HepG2 (cell line): ENCODE data around the gene NOTCH4. TPM values are rescaled to one million over a fixed set of nuclear protein-coding genes. Genes with fewer than 3 reads are reported as not detected.
A peak's percentile ranks its signal among the peaks of the same experiment; 100 is the strongest.

ENCODE experiments used
- BATF2 ChIP-seq: sonication (generic); formaldehyde crosslinking; IDR thresholded peaks from 2 replicates; pipeline ENCODE4 v1.8.0; 2022; ENCODE audit warnings: mild to moderate bottlenecking, missing genetic modification reagents, moderate library complexity
- BCL3 ChIP-seq: sonication (generic); formaldehyde crosslinking; IDR thresholded peaks from 2 replicates; pipeline ENCODE4 v1.5.1; 2020; ENCODE audit warnings: mild to moderate bottlenecking, missing genetic modification reagents, moderate library complexity
- BORCS8-MEF2B ChIP-seq: sonication (generic); formaldehyde crosslinking; IDR thresholded peaks from 2 replicates; pipeline ENCODE4 v1.8.0; 2022; ENCODE audit warnings: mild to moderate bottlenecking, missing genetic modification reagents
- CEBPB ChIP-seq: IDR thresholded peaks from 2 replicates; pipeline ENCODE4 v1.6.1; 2011; ENCODE audit warnings: low read depth, low read length, improper control_type of control experiment, borderline replicate concordance
- CENPBD1 ChIP-seq: sonication (generic); formaldehyde crosslinking; IDR thresholded peaks from 2 replicates; pipeline ENCODE4 v1.8.0; 2022; ENCODE audit warnings: missing genetic modification reagents, low read depth, mild to moderate bottlenecking, borderline replicate concordance
- MAX ChIP-seq: IDR thresholded peaks from 2 replicates; pipeline ENCODE4 v1.6.1; 2012; ENCODE audit warnings: inconsistent platforms
- MZF1 ChIP-seq: sonication (generic); formaldehyde crosslinking; IDR thresholded peaks from 2 replicates; pipeline ENCODE4 v1.8.1; 2023; ENCODE audit warnings: mild to moderate bottlenecking, missing genetic modification reagents, borderline replicate concordance
- NCOR1 ChIP-seq: fragments of 200-600 bp; sonication (generic); IDR thresholded peaks from 2 replicates; pipeline ENCODE4 v1.7.0; 2017; ENCODE audit warnings: antibody characterized with exemption, low read length, borderline replicate concordance
- PHF5A ChIP-seq: IDR thresholded peaks from one replicate; pipeline ENCODE4 v1.6.1; 2018; ENCODE audit warnings: low read depth, missing genetic modification reagents; ENCODE audit not compliant: unreplicated experiment
- SMYD3 ChIP-seq: sonication (generic); formaldehyde crosslinking; IDR thresholded peaks from 2 replicates; pipeline ENCODE4 v1.8.1; 2023; ENCODE audit warnings: mild to moderate bottlenecking, missing genetic modification reagents
- SPEN ChIP-seq: sonication (generic); formaldehyde crosslinking; IDR thresholded peaks from 2 replicates; pipeline ENCODE4 v1.5.1; 2020; ENCODE audit warnings: low read depth, mild to moderate bottlenecking, missing genetic modification reagents
- TGIF2 ChIP-seq: IDR thresholded peaks from 2 replicates; pipeline ENCODE4 v1.6.1; 2016; ENCODE audit warnings: control low read depth, missing compliant biosample characterization
- ZBTB21 ChIP-seq: sonication (generic); formaldehyde crosslinking; IDR thresholded peaks from 2 replicates; pipeline ENCODE4 v1.4.0; 2020; ENCODE audit warnings: missing genetic modification reagents
- ZBTB38 ChIP-seq: sonication (generic); formaldehyde crosslinking; IDR thresholded peaks from 2 replicates; pipeline ENCODE4 v1.5.1; 2020; ENCODE audit warnings: mild to moderate bottlenecking, missing genetic modification reagents
- ZFP36L2 ChIP-seq: sonication (generic); formaldehyde crosslinking; IDR thresholded peaks from 2 replicates; pipeline ENCODE4 v1.4.0; 2020; ENCODE audit warnings: missing genetic modification reagents
- ZNF12 ChIP-seq: sonication (generic); formaldehyde crosslinking; IDR thresholded peaks from 2 replicates; pipeline ENCODE4 v1.5.0; 2020; ENCODE audit warnings: missing genetic modification reagents
- ZNF281 ChIP-seq: sonication (generic); formaldehyde crosslinking; IDR thresholded peaks from 2 replicates; pipeline ENCODE4 v1.4.0; 2020; ENCODE audit warnings: missing genetic modification reagents, borderline replicate concordance
- ZNF331 ChIP-seq: sonication (generic); formaldehyde crosslinking; IDR thresholded peaks from 2 replicates; pipeline ENCODE4 v1.4.0; 2020; ENCODE audit warnings: missing genetic modification reagents
- ZNF333 ChIP-seq: sonication (generic); formaldehyde crosslinking; IDR thresholded peaks from 2 replicates; pipeline ENCODE4 v1.4.0; 2020; ENCODE audit warnings: mild to moderate bottlenecking, missing genetic modification reagents, borderline replicate concordance
- ZNF33A ChIP-seq: sonication (generic); formaldehyde crosslinking; IDR thresholded peaks from 2 replicates; pipeline ENCODE4 v1.5.1; 2020; ENCODE audit warnings: missing genetic modification reagents, mild to moderate bottlenecking, moderate library complexity, borderline replicate concordance
- ZNF362 ChIP-seq: sonication (generic); formaldehyde crosslinking; IDR thresholded peaks from 2 replicates; pipeline ENCODE4 v1.4.0; 2020; ENCODE audit warnings: missing genetic modification reagents, mild to moderate bottlenecking, borderline replicate concordance
- ZNF615 ChIP-seq: sonication (generic); formaldehyde crosslinking; IDR thresholded peaks from 2 replicates; pipeline ENCODE4 v1.5.0; 2020; ENCODE audit warnings: mild to moderate bottlenecking, missing genetic modification reagents, borderline replicate concordance
- ZNF777 ChIP-seq: sonication (generic); formaldehyde crosslinking; IDR thresholded peaks from 2 replicates; pipeline ENCODE4 v1.4.0; 2020; ENCODE audit warnings: missing genetic modification reagents
- polyA plus RNA-seq, 8 experiments: library from polyadenylated mRNA; depleted of rRNA in 3 of 8; stranded (reverse) in 7 of 8; unstranded in 1 of 8; fragments of >200 nt; fragmentation: Illumina TruSeq in 4 of 8; extraction: Trizol in 4 of 8; gene quantifications; 2 replicates each; pipeline versions ENCODE4 v1.2.1 to v1.2.3, GENCODE V29; 2011 to 2016; ENCODE audit warnings: low read depth in 4 of 8, missing spikeins in 1 of 8, mixed read lengths in 1 of 8; ENCODE audit not compliant: insufficient read depth in 1 of 8
- total RNA-seq, 5 experiments: library from RNA; depleted of rRNA; stranded (reverse); fragments of >200 nt; fragmentation: Illumina TruSeq; extraction: Trizol; gene quantifications; 2 replicates each; pipeline ENCODE4 v1.2.3, GENCODE V29; 2016; ENCODE audit warnings: low read depth in 1 of 5

The NOTCH4 gene
- total and polyA plus RNA-seq, 2 of the 13 experiments (the other 11 are each of a cell fraction or from before 2014, with no cell fraction given): 0.51 to 0.83 TPM

- TF ChIP-seq CENPBD1 (CRISPR knock-in tag): no peak; the same call in 1 of the 2 replicates
- TF ChIP-seq ZNF12 (CRISPR knock-in tag): no peak
- peak; percentile 90 for TF ChIP-seq ZBTB21 (CRISPR knock-in tag)
- no peak for TF ChIP-seq SMYD3
- 0 out of 2 replicates have a peak, but pooled peaks have one; percentile 29 for TF ChIP-seq ZNF615 (CRISPR knock-in tag)
- no peak for TF ChIP-seq ZNF33A
- TF ChIP-seq MAX: peak; percentile 97
- peak; percentile 91 for TF ChIP-seq ZNF281 (CRISPR knock-in tag)
- peak; percentile 80; the same call in 1 of the 2 replicates for TF ChIP-seq BCL3
- no peak; the same call in 1 of the 2 replicates for TF ChIP-seq ZNF333 (CRISPR knock-in tag)
- peak; percentile 87 for TF ChIP-seq BORCS8-MEF2B
- peak; percentile 82 for TF ChIP-seq ZBTB38
- no peak for TF ChIP-seq CEBPB
- TF ChIP-seq BATF2: peak; percentile 69; the same call in 1 of the 2 replicates
- peak; percentile 19; the same call in 1 of the 2 replicates for TF ChIP-seq MZF1 (CRISPR knock-in tag)
- TF ChIP-seq ZNF362 (CRISPR knock-in tag): no peak; the same call in 1 of the 2 replicates
- TF ChIP-seq TGIF2: 0 out of 2 replicates have a peak, but pooled peaks have one; percentile 59
- peak; percentile 92 for TF ChIP-seq SPEN (CRISPR knock-in tag)
- peak; percentile 80 for TF ChIP-seq ZNF331
- TF ChIP-seq ZNF777 (CRISPR knock-in tag): no peak
- no peak for TF ChIP-seq ZFP36L2 (CRISPR knock-in tag)
- TF ChIP-seq PHF5A (CRISPR knock-in tag): no peak
- no peak; the same call in 1 of the 2 replicates for TF ChIP-seq NCOR1
Observed at GRCh38 chr6:32195902-32196681, 27.8 kb downstream of the NOTCH4 start (continued).
